Measurements from ENCODE around the gene HMGB4.
A peak's percentile ranks its signal among the peaks of the same experiment; 100 is the strongest.

HMGB4 gene, protein sequence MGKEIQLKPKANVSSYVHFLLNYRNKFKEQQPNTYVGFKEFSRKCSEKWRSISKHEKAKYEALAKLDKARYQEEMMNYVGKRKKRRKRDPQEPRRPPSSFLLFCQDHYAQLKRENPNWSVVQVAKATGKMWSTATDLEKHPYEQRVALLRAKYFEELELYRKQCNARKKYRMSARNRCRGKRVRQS

DNA sequence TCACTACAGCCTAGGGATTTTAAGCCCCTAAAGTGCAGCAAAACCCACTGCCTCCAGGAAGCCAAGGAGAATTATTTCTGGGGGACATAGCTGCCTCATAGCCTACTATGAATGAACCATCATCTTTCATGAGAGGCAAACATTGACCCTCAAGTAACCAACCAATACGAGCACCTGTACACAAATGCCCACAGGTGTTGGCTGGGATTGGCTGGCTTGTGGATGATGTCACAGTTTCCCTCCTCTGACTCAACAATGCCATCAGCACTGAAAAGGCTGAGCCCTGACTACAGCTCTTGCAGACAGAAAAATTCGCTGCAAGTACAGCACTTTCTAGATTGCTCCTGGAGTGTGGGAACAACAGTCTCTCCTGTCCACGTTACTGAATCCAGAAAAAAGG, at the start of gene HMGB4:
Gene HMGB4, plus strand, starts transcription at position 301 of the 400 bp plus-strand sequence. CDS start 113 bp downstream, outside the sequence.
- CTCF ChIA-PET: no interaction called here
- no peak within 1 kb of the TSS for H3K27ac ChIP-seq
- no peak for DNase-seq (ENCODE audit: low spot score)
- POLR2A ChIA-PET (ENCODE audit: low non-redundant PET): no interaction called here
- TF ChIP-seq, protein P1, sequence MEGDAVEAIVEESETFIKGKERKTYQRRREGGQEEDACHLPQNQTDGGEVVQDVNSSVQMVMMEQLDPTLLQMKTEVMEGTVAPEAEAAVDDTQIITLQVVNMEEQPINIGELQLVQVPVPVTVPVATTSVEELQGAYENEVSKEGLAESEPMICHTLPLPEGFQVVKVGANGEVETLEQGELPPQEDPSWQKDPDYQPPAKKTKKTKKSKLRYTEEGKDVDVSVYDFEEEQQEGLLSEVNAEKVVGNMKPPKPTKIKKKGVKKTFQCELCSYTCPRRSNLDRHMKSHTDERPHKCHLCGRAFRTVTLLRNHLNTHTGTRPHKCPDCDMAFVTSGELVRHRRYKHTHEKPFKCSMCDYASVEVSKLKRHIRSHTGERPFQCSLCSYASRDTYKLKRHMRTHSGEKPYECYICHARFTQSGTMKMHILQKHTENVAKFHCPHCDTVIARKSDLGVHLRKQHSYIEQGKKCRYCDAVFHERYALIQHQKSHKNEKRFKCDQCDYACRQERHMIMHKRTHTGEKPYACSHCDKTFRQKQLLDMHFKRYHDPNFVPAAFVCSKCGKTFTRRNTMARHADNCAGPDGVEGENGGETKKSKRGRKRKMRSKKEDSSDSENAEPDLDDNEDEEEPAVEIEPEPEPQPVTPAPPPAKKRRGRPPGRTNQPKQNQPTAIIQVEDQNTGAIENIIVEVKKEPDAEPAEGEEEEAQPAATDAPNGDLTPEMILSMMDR (conservative IDR thresholded peaks at IDR 0.05; ENCODE audit: low read depth): no peak

DNA sequence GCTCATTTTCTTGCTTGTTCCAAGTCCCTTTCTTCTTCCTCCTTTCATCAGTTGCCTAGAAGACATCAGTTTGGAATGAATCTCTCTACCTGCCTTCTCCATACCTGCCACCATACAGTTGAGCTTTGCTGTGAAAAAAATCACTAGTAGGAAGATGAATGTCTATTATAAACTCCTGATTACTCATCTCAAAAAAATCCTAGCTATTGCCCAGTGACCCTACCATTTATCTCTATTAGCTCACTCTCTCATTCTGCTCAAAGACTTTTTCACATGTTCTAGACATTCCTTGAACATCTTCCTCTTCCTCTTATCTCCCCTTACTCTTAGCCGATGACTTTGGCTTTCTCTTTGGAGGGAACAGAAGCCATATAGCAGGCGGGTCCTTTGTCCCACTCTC, 49.7 kb upstream of the HMGB4 start:
- POLR2A ChIA-PET (ENCODE audit: low non-redundant PET): interaction anchor here (0.6 kb wide), 1 partner anchor 453 kb away, joined by 3 read pairs; no protein-coding TSS in a partner anchor

DNA sequence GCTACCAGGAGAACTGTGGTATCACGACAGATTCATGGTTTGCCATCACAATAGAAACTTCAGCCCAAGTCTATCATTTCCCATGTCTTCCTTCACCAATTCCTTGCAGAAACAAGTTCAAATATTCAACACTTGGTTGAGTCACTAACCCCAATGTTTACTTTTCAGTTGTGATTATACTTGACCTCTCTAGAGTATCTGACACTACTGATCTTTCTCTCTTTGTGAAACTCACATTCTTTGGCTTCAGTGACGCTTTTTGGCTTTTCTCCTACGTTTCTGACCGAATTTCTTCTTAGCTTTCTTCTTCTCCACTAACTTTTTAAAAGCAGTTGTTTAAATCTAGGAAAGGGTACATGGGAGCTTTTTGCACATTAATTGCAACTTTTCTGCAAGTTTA, 48.8 kb upstream of the HMGB4 start:
- POLR2A ChIA-PET (ENCODE audit: low non-redundant PET): no interaction called here
- DNase-seq (ENCODE audit: low spot score): peak; percentile 34
- TF ChIP-seq, protein P1 (conservative IDR thresholded peaks at IDR 0.05; ENCODE audit: low read depth): no peak
- no peak overlapping the region for H3K27ac ChIP-seq
- CTCF ChIA-PET: no interaction called here

More for the DNA sequence above, 49.7 kb upstream of the HMGB4 start:
- peak; percentile 14 for DNase-seq (ENCODE audit: low spot score)
- CTCF ChIA-PET: no interaction called here
- TF ChIP-seq, protein P1 (conservative IDR thresholded peaks at IDR 0.05; ENCODE audit: low read depth): no peak
- no peak overlapping the region for H3K27ac ChIP-seq

DNA sequence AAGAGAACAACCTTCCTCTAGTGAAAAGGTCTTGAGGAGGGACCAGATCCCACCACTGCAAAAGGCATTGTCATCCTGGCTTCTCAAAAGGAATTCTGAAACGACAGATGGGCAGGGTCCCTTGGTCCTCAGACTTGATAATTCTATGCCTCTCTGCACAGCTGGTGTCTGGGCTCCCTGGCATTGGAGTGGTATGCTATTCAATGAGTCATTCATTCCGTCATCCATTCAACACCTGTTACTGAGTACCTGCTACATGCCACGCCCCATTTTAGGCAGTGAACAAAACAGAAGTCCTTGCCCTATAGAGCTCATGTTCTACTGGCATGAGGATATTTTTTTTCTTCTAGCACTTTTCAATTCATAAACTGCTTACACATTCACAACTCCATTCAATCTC, 45.8 kb upstream of the HMGB4 start:
- POLR2A ChIA-PET (ENCODE audit: low non-redundant PET): no interaction called here
- peak; percentile 12 for DNase-seq (ENCODE audit: low spot score)
- CTCF ChIA-PET: no interaction called here
- H3K27ac ChIP-seq: no peak overlapping the region
- TF ChIP-seq, protein P1 (conservative IDR thresholded peaks at IDR 0.05; ENCODE audit: low read depth): no peak

DNA sequence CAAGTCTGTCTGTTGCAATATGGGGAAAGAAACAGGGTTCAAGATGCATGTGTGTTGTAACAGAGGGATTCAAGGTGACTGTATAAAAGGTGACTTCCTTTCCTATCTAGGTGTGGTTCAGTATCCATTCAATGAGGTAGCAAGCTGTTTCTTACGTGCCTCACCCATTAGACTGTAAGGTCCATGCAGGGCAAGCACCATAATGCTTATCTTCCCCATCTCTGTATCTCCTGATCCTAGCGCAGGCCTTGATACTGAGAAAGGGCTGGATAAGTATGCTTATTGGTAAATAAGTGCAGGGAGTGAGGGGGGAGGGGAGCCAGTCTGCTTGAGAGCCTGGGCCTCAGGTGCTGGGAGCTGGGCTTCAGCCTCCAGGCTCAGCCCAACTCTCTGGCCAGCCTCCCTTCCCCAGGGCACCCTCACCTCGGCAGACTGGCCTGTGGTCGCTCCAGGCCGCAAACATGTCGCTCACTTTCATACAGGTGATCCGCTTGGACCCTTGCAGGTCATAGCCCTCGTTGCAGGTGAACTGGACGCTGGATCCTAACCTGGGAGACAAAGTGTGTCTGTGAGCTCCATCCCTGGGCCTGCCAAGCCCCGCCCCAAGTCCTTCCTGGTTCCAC, 44.5 kb upstream of the HMGB4 start:
- CTCF ChIA-PET: interaction anchor here (0.6 kb wide), 2 partner anchors 11 to 113 kb away, joined by 3 to 4 read pairs; no protein-coding TSS in a partner anchor
- POLR2A ChIA-PET (ENCODE audit: low non-redundant PET): no interaction called here

DNA sequence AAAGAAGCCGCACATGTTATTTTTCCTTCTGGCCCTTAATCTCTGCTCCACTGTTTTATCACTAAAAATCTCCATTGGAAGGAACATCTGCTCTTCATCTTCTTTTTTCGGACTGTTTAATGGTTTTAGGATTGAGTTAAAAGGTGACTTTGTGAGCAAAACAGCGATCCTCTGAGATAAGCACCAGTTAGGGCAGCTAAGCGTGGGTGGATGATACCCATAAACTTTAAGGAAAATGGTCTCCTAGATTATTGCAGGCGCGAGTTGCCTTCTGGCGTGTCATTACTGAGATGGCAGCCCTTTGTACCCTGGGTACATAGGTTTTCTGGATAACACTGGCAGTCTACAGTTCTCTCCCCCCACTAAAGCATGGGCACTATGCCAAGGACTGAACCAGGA, 44.0 kb upstream of the HMGB4 start:
- ChIA-PET CTCF (interaction anchor here (0.6 kb wide), 1 partner anchor 11 kb away, joined by 3 read pairs; no protein-coding TSS in a partner anchor), POLR2A (ENCODE audit: low non-redundant PET) (no interaction called here)
- no peak for DNase-seq (ENCODE audit: low spot score)
- TF ChIP-seq, protein P1 (conservative IDR thresholded peaks at IDR 0.05; ENCODE audit: low read depth): no peak
- no peak overlapping the region for H3K27ac ChIP-seq

More for the DNA sequence above, 44.5 kb upstream of the HMGB4 start:
- H3K27ac ChIP-seq: no peak overlapping the region
- TF ChIP-seq, protein P1 (conservative IDR thresholded peaks at IDR 0.05; ENCODE audit: low read depth): no peak
- DNase-seq (ENCODE audit: low spot score): no peak

Data from RWPE1 (cell line).